Measurements from ENCODE around the gene TTN. TPM values are rescaled to one million over a fixed set of nuclear protein-coding genes. Genes with fewer than 3 reads are reported as not detected.
A peak's percentile ranks its signal among the peaks of the same experiment; 100 is the strongest.

The TTN gene
- total and polyA plus RNA-seq, 2 of the 4 experiments (the other 2 are of a cell fraction) = 0.02 to 0.18 TPM

GRCh38 chr2:178700922-178701342 lies 106.3 kb downstream of the TTN start:
- H3K79me1 ChIP-seq (ENCODE audit: low read depth in 1 of 2, low read length in 2 of 2) = no peaks in the 10 kb centered on the region
- no peaks in the 10 kb centered on the region for H4K20me1 ChIP-seq (ENCODE audit: insufficient read depth, low read length)
- no peak overlapping the region for H3K4me2 ChIP-seq (ENCODE audit: low read depth, low read length)
- no peak overlapping the region for H3K4ac ChIP-seq (ENCODE audit: low read depth, low read length)
- DNase-seq (peak; percentile 35), ATAC-seq (ENCODE audit: low read depth) (peak; percentile 42; the same call in 1 of the 2 replicates)
- BruUV-seq (replicated peaks) = no TSS peak
- H2AFZ ChIP-seq (replicated peaks; ENCODE audit: low read length, poor library complexity) = no peak overlapping the region
- no peak overlapping the region for H4K91ac ChIP-seq (ENCODE audit: insufficient read depth, low read depth, low read length)
- ChIA-PET CTCF (interaction anchor here (0.6 to 1.8 kb wide), 23 partner anchors 9 to 215 kb away, joined by 3 to 10 read pairs (median 3); no protein-coding TSS in a partner anchor), POLR2A (ENCODE audit: unreplicated experiment) (no interaction called here)
- no peak for TF ChIP-seq NFE2L2 (IDR thresholded peaks at IDR 0.05; ENCODE audit: low read depth, low read length)
- no peak for TF ChIP-seq POLR2A (IDR thresholded peaks at IDR 0.05; ENCODE audit: low read depth, low read length)
- TF ChIP-seq, protein P1, sequence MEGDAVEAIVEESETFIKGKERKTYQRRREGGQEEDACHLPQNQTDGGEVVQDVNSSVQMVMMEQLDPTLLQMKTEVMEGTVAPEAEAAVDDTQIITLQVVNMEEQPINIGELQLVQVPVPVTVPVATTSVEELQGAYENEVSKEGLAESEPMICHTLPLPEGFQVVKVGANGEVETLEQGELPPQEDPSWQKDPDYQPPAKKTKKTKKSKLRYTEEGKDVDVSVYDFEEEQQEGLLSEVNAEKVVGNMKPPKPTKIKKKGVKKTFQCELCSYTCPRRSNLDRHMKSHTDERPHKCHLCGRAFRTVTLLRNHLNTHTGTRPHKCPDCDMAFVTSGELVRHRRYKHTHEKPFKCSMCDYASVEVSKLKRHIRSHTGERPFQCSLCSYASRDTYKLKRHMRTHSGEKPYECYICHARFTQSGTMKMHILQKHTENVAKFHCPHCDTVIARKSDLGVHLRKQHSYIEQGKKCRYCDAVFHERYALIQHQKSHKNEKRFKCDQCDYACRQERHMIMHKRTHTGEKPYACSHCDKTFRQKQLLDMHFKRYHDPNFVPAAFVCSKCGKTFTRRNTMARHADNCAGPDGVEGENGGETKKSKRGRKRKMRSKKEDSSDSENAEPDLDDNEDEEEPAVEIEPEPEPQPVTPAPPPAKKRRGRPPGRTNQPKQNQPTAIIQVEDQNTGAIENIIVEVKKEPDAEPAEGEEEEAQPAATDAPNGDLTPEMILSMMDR (conservative IDR thresholded peaks at IDR 0.05; ENCODE audit: low read depth, low read length) = peak; percentile 75
- no peak for TF ChIP-seq RCOR1 (IDR thresholded peaks at IDR 0.05; ENCODE audit: insufficient replicate concordance, low read length)
- peak; percentile 31; the same call in 1 of the 2 replicates for TF ChIP-seq RAD21 (IDR thresholded peaks at IDR 0.05; ENCODE audit: low read length)
- TF ChIP-seq SMC3 (IDR thresholded peaks at IDR 0.05; ENCODE audit: low read depth, low read length) = peak; percentile 18; the same call in 1 of the 2 replicates
- peak; percentile 93 for TF ChIP-seq CEBPB (IDR thresholded peaks at IDR 0.05; ENCODE audit: low read depth, low read length)
- no peak for TF ChIP-seq MAFK (IDR thresholded peaks at IDR 0.05; ENCODE audit: low read depth, low read length)
- no peak for TF ChIP-seq ELK1 (IDR thresholded peaks at IDR 0.05; ENCODE audit: borderline replicate concordance, low read depth, low read length)
- TF ChIP-seq BHLHE40 (IDR thresholded peaks at IDR 0.05; ENCODE audit: low read depth, low read length) = no peak
- no peak for TF ChIP-seq FOS (IDR thresholded peaks at IDR 0.05; ENCODE audit: low read depth, low read length)
- TF ChIP-seq RFX5 (IDR thresholded peaks at IDR 0.05; ENCODE audit: low read depth, low read length) = no peak
- no CpG with 5 or more reads among the region's 9 CpGs for WGBS, 2 experiments (ENCODE audit: extremely low coverage in 2 of 2, insufficient read length in 1 of 2)
- H2BK5ac ChIP-seq (ENCODE audit: low read depth, low read length, poor library complexity, severe bottlenecking) = no peak overlapping the region
- H3K9me3 ChIP-seq (ENCODE audit: control insufficient read depth, insufficient read depth, low read length) = no peaks in the 10 kb centered on the region
- no peak overlapping the region for H3K4me3 ChIP-seq (ENCODE audit: insufficient read depth, low read depth, low read length)
- no peak overlapping the region for H3K23ac ChIP-seq (ENCODE audit: low read depth, low read length)
- H3K27me3 ChIP-seq (ENCODE audit: control insufficient read depth, insufficient read depth, low read length) = no peaks in the 10 kb centered on the region; the same call in 1 of the 2 replicates
- H3K14ac ChIP-seq (replicated peaks; ENCODE audit: low read depth, low read length) = no peak overlapping the region
- H2BK15ac ChIP-seq (ENCODE audit: low read depth, low read length) = no peak overlapping the region
- no peak overlapping the region for H3K56ac ChIP-seq (ENCODE audit: extremely low read depth, insufficient read depth, low read length)
- H3K4me1 ChIP-seq (ENCODE audit: control insufficient read depth, insufficient read depth, low read length) = no peaks in the 10 kb centered on the region
- no peak overlapping the region for H2AK9ac ChIP-seq (replicated peaks; ENCODE audit: low read depth, low read length, poor library complexity)
- H2AK5ac ChIP-seq (ENCODE audit: low read depth, low read length) = no peak overlapping the region
- H3K18ac ChIP-seq (ENCODE audit: low read depth, low read length) = no peak overlapping the region
- H3K9ac ChIP-seq (ENCODE audit: low read depth, low read length) = no peak overlapping the region
- no peak overlapping the region for H2BK120ac ChIP-seq (ENCODE audit: low read depth, low read length)
- in situ Hi-C loops (cut with MboI; ENCODE audit: low sequenced_read_pairs) = no loop called here
- no peaks in the 10 kb centered on the region for H3K36me3 ChIP-seq (ENCODE audit: control insufficient read depth, insufficient read depth, low read length)
- H2BK20ac ChIP-seq (ENCODE audit: low read depth, low read length) = no peak overlapping the region
- H3K27ac ChIP-seq (ENCODE audit: insufficient read depth, low read length) = no peak overlapping the region
- no peak overlapping the region for H4K5ac ChIP-seq (ENCODE audit: low read depth, low read length)
- dilution Hi-C loops (cut with HindIII; ENCODE audit: low sequenced_read_pairs, unreplicated experiment) = no loop called here
- intact Hi-C loops (cut with micrococcal nuclease) = no loop called here
- no peaks in the 10 kb centered on the region for H3K9me1 ChIP-seq (ENCODE audit: insufficient read depth, low read length)
- no peak overlapping the region for H4K8ac ChIP-seq (ENCODE audit: low read depth in 2 of 2, low read length in 2 of 2)

All from IMR-90 (cell line).